IMR-90 (cell line): ENCODE measurements around the gene FXYD4.
A peak's percentile ranks its signal among the peaks of the same experiment; 100 is the strongest.

ENCODE experiments used
- BHLHE40 ChIP-seq: fragments of 150-350 bp; IDR thresholded peaks from 2 replicates; pipeline ENCODE4 v1.6.1; 2016; ENCODE audit warnings: mild to moderate bottlenecking, low read depth, low read length
- CEBPB ChIP-seq: IDR thresholded peaks from 2 replicates; pipeline ENCODE4 v1.6.1; 2012; ENCODE audit warnings: low read depth, low read length, improper control_type of control experiment
- CHD1 ChIP-seq: IDR thresholded peaks from 2 replicates; pipeline ENCODE4 v1.6.1; 2012; ENCODE audit warnings: low read depth, low read length, improper control_type of control experiment
- CTCF ChIP-seq: conservative IDR thresholded peaks from 2 replicates; pipeline ENCODE4 v1.5.1; 2012; ENCODE audit warnings: mild to moderate bottlenecking, low read depth, low read length, improper control_type of control experiment
- FOS ChIP-seq: fragments of 150-350 bp; IDR thresholded peaks from 2 replicates; pipeline ENCODE4 v1.6.1; 2016; ENCODE audit warnings: low read depth, low read length
- MAFK ChIP-seq: IDR thresholded peaks from 2 replicates; pipeline ENCODE4 v1.6.1; 2012; ENCODE audit warnings: low read depth, low read length, improper control_type of control experiment
- MXI1 ChIP-seq: IDR thresholded peaks from 2 replicates; pipeline ENCODE4 v1.6.1; 2012; ENCODE audit warnings: low read depth, mild to moderate bottlenecking, low read length, moderate library complexity, borderline replicate concordance
- NFE2L2 ChIP-seq: fragments of 150-350 bp; IDR thresholded peaks from 2 replicates; pipeline ENCODE4 v1.6.1; 2016; ENCODE audit warnings: low read depth, mild to moderate bottlenecking, low read length
- POLR2A ChIP-seq: IDR thresholded peaks from 2 replicates; pipeline ENCODE4 v1.6.1; 2012; ENCODE audit warnings: mild to moderate bottlenecking, low read depth, low read length
- RAD21 ChIP-seq: IDR thresholded peaks from 2 replicates; pipeline ENCODE4 v1.6.1; 2012; ENCODE audit warnings: low read length, improper control_type of control experiment
- RCOR1 ChIP-seq: IDR thresholded peaks from 2 replicates; pipeline ENCODE4 v1.6.1; 2012; ENCODE audit warnings: mild to moderate bottlenecking, low read length, improper control_type of control experiment; ENCODE audit not compliant: insufficient replicate concordance
- RFX5 ChIP-seq: IDR thresholded peaks from 2 replicates; pipeline ENCODE4 v1.8.0; 2012; ENCODE audit warnings: low read depth, mild to moderate bottlenecking, low read length, moderate library complexity
- SMC3 ChIP-seq: fragments of 150-350 bp; IDR thresholded peaks from 2 replicates; pipeline ENCODE4 v1.6.1; 2016; ENCODE audit warnings: low read depth, mild to moderate bottlenecking, antibody characterized with exemption, low read length, moderate library complexity
- TF ChIP-seq, protein P1 (sequence below): fragments of 150-350 bp; IDR thresholded peaks from 2 replicates; pipeline ENCODE4 v1.6.1; 2017; ENCODE audit warnings: mild to moderate bottlenecking, antibody characterized with exemption, low read length, low read depth

- TF ChIP-seq CTCF (peak; percentile 43), RAD21 (no peak), RCOR1 (no peak), POLR2A (peak; percentile 94), CEBPB (peak; percentile 99), SMC3 (peak; percentile 25; the same call in 1 of the 2 replicates), NFE2L2 (no peak), FOS (no peak), RFX5 (no peak), MAFK (no peak), MXI1 (peak; percentile 94), BHLHE40 (peak; percentile 93), CHD1 (peak; percentile 12)
- TF ChIP-seq, protein P1, sequence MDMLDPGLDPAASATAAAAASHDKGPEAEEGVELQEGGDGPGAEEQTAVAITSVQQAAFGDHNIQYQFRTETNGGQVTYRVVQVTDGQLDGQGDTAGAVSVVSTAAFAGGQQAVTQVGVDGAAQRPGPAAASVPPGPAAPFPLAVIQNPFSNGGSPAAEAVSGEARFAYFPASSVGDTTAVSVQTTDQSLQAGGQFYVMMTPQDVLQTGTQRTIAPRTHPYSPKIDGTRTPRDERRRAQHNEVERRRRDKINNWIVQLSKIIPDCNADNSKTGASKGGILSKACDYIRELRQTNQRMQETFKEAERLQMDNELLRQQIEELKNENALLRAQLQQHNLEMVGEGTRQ = peak; percentile 87
These were observed 36.3 kb downstream of the FXYD4 start for GRCh38 chr10:43407576-43408330.
